Rectal smooth muscle tissue (tissue), 1 donor: Measurements from ENCODE around the gene CENPF.

Experiments
- H3K27ac ChIP-seq: one replicate; pipeline ENCODE4 v1.7.0; 2013; ENCODE audit warnings: low read depth, low read length, inconsistent platforms
- H3K27me3 ChIP-seq: one replicate; pipeline ENCODE4 v1.7.0; 2013; ENCODE audit warnings: low read length; ENCODE audit not compliant: control insufficient read depth, insufficient read depth
- H3K36me3 ChIP-seq: one replicate; pipeline ENCODE4 v1.7.0; 2013; ENCODE audit warnings: low read length; ENCODE audit not compliant: control insufficient read depth, insufficient read depth
- H3K4me1 ChIP-seq: one replicate; pipeline ENCODE4 v1.7.0; 2013; ENCODE audit warnings: low read length; ENCODE audit not compliant: control insufficient read depth, insufficient read depth
- H3K4me3 ChIP-seq: one replicate; pipeline ENCODE4 v1.7.0; 2013; ENCODE audit warnings: low read length
- H3K9ac ChIP-seq: one replicate; pipeline ENCODE4 v1.7.0; 2013; ENCODE audit warnings: low read length

CENPF gene

DNA sequence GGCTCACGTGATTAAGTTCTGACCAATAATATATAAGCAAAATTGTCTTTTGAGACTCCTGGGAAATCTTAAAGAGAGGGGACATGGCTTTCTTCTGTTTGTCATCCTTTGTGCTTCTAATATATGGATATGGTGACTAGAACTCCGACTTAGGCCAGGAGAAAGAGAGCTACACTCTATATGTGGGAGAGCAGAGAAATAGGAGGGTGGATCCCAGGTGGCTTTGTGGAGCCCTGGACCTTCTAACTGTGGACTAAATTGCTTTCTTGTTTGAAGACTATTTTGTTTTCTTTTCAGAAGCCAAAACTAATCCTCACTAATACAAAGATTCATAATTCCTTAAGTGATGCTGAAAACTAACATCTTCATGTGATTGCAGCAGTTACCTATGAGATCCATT lies 75.0 kb downstream of the CENPF start:
- no peaks in the 10 kb centered on the region for H3K4me1 ChIP-seq
- no peaks in the 10 kb centered on the region for H3K27me3 ChIP-seq
- no peaks in the 10 kb centered on the region for H3K36me3 ChIP-seq
- H3K27ac ChIP-seq = no peak overlapping the region
- no peak overlapping the region for H3K4me3 ChIP-seq
- H3K9ac ChIP-seq = no peak overlapping the region

DNA sequence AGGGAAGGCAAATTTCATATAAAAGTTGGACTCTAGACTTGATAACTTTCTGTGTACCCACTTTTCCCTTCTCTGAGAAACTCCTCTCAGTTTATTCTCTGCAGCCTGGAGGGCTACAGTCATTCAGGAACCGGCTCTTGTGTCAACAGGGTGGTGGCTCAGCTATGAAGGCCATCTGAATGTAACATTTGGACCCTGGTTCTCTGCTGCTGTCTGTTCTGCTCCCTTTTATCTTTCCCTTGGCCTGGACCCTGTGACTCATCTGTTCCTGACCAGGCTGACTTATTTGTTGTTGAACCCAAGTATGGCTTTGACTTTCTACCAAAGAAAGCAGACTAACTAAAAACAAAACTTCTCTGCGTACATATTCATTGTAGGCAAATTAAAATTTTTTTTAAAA lies 75.4 kb downstream of the CENPF start:
- H3K36me3 ChIP-seq = no peaks in the 10 kb centered on the region
- H3K4me3 ChIP-seq = no peak overlapping the region
- no peaks in the 10 kb centered on the region for H3K27me3 ChIP-seq
- H3K9ac ChIP-seq = no peak overlapping the region
- H3K4me1 ChIP-seq = no peaks in the 10 kb centered on the region
- no peak overlapping the region for H3K27ac ChIP-seq

DNA sequence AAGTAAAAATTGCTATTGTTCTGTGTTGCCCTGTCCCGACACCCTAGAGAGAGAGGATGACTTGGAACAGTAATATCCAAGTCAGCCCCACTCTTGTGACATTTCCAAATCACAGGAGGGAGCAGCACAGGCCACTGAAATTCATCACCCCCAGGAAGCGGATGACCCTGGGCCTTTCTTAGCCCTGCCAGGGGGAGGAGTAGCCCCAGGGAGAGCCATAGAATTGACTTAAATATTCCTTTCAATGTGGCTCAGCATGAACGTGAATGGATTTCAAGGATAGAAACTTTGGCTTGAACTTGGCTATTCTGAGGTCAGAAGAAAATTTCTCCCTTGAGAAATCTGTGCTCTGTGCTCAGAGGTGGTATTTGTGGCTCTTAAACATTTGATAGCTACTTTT lies 80.6 kb downstream of the CENPF start:
- Histone ChIP-seq H3K27ac (no peak overlapping the region), H3K9ac (no peak overlapping the region), H3K4me3 (no peak overlapping the region), H3K27me3 (no peaks in the 10 kb centered on the region), H3K4me1 (no peaks in the 10 kb centered on the region), H3K36me3 (no peaks in the 10 kb centered on the region)

DNA sequence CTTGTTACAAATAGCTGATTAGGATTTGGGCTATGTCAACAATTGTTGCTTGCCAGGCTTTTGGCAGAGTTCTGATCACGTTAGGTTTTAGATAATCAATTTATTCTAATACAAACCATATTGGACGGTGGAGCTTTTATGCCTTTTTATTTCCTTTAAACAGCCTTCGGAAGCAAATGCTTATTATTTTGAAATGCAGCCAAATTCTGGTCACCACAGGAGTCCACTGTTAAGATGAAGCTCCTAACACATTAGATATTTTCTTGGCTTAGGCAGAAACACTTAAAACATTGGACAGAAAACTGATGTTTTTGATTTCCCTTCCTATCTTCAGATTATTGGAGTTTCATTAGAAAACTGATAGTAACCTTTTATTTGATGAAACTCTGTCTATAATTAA lies 82.9 kb downstream of the CENPF start:
- no peak overlapping the region for H3K27ac ChIP-seq
- no peaks in the 10 kb centered on the region for H3K36me3 ChIP-seq
- no peaks in the 10 kb centered on the region for H3K4me1 ChIP-seq
- H3K27me3 ChIP-seq = no peaks in the 10 kb centered on the region
- no peak overlapping the region for H3K9ac ChIP-seq
- H3K4me3 ChIP-seq = no peak overlapping the region

DNA sequence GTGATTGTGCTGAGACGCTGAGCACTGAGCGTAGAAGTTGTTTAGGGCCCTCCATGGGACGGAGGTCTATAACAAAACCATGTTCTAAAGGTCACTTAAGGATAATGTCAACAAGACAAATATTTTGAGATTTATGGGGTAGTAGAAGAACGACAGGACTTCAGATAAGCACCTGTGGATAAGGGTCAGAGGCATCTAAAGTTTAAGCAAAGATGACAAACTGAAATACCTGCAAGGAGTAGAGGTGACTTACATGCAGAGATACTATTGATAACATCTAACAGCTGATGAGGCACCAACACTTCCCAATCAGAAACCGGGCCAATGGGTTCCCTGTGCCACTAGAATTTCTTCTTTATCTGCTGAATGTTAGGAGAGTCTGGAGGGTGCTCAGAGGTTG lies 83.5 kb downstream of the CENPF start:
- H3K9ac ChIP-seq = no peak overlapping the region
- H3K27ac ChIP-seq = no peak overlapping the region
- no peaks in the 10 kb centered on the region for H3K4me1 ChIP-seq
- H3K36me3 ChIP-seq = no peaks in the 10 kb centered on the region
- no peak overlapping the region for H3K4me3 ChIP-seq
- H3K27me3 ChIP-seq = no peaks in the 10 kb centered on the region

DNA sequence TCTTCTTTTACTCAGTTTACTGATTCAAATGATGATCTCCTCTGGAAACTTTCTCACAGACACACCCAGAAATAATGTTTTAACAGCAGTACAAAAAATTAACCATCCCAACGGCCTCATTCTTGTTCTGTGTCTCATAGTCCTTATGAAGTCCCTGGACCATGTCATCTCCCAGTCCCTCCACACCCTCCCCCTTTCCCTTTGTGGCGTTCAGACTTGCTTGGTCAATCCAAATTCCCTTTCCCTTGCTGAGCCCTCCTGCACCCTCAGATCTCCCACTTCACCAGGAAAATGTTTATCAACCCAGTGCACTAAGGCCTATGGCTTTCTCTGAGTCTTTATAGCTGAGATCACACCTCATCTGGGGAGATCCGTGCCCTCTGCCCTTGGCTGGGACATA lies 85.9 kb downstream of the CENPF start:
- Histone ChIP-seq H3K4me3 (no peak overlapping the region), H3K4me1 (no peaks in the 10 kb centered on the region), H3K27me3 (no peaks in the 10 kb centered on the region), H3K9ac (no peak overlapping the region), H3K36me3 (no peaks in the 10 kb centered on the region), H3K27ac (no peak overlapping the region)

DNA sequence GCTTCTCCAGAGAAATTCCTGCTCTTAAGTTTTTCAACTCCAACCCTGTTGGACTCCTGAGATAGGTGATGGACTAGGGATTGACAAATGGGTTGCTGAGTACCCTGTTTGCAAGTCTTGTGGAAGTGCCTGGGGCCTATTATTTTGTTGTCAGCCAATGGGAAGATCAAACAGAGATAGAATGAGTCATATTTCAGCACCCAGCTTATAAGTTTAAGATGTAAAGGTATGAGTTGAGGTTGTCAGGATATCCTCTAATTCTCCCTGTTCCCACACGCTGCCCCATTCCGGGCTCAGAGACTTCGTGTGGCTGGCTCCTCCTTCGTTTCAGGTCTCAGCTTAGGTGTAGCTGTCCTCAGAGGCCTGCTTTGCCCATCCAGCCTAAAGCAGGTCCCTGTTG lies 91.8 kb downstream of the CENPF start:
- no peak overlapping the region for H3K4me3 ChIP-seq
- no peaks in the 10 kb centered on the region for H3K4me1 ChIP-seq
- H3K36me3 ChIP-seq = no peaks in the 10 kb centered on the region
- H3K27me3 ChIP-seq = no peaks in the 10 kb centered on the region
- no peak overlapping the region for H3K27ac ChIP-seq
- no peak overlapping the region for H3K9ac ChIP-seq

DNA sequence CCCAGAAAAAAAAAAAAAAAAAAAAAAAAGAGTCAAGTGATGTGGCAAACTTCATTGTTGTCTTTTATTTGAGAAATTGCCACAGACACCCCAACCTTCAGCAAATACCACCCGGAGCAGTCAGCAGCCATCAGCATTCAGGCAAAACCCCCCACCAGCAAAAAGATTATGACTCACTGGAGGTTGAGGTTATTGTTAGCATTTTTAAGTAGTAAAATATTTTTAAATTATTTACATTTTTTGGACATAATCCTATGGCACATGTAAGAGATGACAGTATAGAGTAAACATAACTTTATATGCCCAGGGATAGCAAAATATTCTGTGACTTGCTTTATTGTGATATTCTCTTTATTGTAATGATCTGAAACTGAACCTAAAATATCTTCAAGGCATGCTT lies 95.6 kb downstream of the CENPF start:
- Histone ChIP-seq H3K27me3 (no peaks in the 10 kb centered on the region), H3K9ac (no peak overlapping the region), H3K27ac (no peak overlapping the region), H3K4me1 (no peaks in the 10 kb centered on the region), H3K4me3 (no peak overlapping the region), H3K36me3 (no peaks in the 10 kb centered on the region)

DNA sequence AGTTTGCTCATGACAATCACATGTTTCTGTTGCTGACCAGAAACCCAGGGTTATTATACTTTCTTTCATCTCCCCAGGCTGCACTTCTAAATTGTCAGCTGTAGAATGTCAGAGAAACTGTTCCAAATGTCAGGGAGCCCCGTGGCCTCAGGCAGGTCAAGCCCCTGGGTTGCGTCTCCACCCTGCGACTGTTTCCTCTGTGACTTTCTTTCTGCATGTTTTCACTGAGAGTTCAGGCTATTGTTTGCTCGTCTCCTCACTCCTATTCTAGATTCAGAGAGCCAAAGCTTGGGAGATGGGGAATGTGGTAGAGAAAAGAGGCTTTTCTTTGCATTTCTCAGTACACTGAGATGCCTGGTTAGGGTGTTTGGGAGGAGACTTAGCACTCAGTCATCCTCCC lies 97.4 kb downstream of the CENPF start:
- no peak overlapping the region for H3K27ac ChIP-seq
- no peak overlapping the region for H3K4me3 ChIP-seq
- no peaks in the 10 kb centered on the region for H3K4me1 ChIP-seq
- no peaks in the 10 kb centered on the region for H3K36me3 ChIP-seq
- H3K27me3 ChIP-seq = no peaks in the 10 kb centered on the region
- no peak overlapping the region for H3K9ac ChIP-seq

DNA sequence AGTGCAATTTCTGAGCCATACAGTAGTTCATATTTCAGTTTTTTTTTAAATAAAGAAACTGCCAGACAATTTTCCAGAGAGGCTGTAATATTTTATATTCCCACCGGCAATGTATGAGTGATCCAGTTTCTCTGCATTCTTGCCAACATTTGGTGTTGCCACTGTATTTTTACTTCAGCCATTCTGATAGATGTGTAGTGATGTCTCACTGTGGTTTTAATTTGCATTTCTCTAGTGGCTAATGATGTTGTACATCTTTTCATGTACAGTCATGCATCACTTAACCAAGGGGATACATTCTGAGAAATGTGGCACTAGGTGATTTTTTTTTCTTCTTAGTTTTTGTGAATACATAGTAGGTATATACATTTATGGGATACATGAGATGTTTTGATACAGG lies 99.6 kb downstream of the CENPF start:
- Histone ChIP-seq H3K9ac (no peak overlapping the region), H3K36me3 (no peaks in the 10 kb centered on the region), H3K27me3 (no peaks in the 10 kb centered on the region), H3K4me1 (no peaks in the 10 kb centered on the region), H3K4me3 (no peak overlapping the region), H3K27ac (no peak overlapping the region)

DNA sequence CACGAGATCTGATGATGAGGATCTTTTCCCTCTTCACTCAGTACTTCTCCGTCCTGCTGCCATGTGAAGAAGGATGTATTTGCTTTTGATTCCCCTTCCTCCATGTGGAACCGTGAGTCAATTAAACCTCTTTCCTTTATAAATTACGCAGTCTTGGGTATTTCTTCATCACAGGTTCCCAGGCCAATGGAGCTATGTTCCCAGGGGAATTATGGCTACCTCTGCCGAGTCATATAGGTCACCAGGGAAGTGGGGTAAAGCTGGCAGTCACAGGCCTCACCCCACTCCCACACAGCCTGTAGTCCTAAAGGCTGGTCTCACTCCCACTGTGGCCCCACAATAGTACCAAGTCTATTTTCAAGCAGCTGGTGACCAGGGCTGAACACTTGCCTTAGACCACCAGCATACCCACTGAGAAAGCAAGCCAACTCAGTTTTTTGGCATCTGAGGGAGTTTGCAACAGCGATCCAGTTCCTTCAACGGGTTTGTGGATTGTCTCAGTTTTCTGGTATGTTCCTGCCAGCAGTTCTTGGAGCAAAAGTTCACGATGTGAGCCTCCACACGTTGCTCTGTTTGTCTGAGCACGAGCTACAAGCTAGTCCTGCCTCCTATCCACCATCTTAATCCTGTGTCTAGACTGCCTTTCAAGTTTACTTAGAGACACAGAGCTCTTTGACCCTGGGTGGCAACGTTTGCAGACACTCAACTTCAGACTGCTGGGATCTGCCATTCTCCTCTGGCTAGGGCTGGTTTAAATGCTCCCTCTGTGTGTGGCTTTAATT lies 104.5 kb downstream of the CENPF start:
- no peaks in the 10 kb centered on the region for H3K27me3 ChIP-seq
- H3K27ac ChIP-seq = no peak overlapping the region
- H3K4me3 ChIP-seq = no peak overlapping the region
- H3K9ac ChIP-seq = no peak overlapping the region
- H3K36me3 ChIP-seq = no peaks in the 10 kb centered on the region
- H3K4me1 ChIP-seq = no peaks in the 10 kb centered on the region

DNA sequence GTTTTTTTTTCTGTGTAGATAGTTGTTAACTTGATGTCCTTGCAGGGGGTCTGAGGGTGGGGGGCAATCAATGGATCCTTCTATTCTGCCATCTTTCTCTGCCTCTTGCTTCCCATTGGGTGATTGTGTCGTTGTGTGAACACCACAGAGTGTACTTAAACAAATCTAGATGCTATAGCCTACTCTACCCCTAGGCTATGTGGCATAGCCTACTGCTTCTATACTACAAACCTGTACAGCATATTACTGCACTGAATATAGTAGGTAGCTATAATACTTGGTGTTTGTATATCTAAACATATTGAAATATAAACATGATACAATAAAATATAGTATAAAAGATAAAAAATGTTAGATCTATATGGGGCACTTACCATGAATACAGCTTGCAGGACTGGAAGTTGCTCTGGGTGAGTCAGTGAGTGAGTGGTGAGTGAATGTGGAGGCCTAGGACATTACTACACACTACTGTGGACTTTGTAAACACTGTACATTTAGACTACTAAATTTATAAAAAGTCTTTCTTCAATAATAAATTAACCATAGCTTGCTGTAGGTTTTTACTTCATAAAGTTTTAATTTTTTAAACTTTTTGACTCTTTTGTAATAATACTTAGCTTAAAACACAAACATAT lies 105.4 kb downstream of the CENPF start:
- H3K9ac ChIP-seq = no peak overlapping the region
- no peaks in the 10 kb centered on the region for H3K4me1 ChIP-seq
- no peaks in the 10 kb centered on the region for H3K36me3 ChIP-seq
- H3K27ac ChIP-seq = no peak overlapping the region
- no peak overlapping the region for H3K4me3 ChIP-seq
- H3K27me3 ChIP-seq = no peaks in the 10 kb centered on the region

DNA sequence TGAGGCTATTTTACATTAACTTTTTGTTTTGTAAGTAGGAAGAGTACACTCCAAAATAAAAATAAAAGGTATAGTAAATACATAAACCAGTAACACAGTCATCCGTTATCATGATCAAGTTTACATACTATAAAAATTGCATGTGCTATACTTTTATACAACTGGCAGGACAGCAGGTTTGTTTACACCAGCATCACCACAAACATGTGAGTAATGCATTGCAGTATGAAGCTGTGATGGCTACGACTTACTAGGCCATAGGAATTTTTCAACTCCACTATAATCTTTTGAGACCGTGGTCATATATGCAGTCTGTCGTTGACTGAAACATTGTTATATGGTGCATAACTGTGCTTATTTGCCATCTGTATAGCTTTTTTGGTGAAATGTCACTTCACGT lies 106.2 kb downstream of the CENPF start:
- Histone ChIP-seq H3K4me3 (no peak overlapping the region), H3K36me3 (no peaks in the 10 kb centered on the region), H3K27me3 (no peaks in the 10 kb centered on the region), H3K9ac (no peak overlapping the region), H3K4me1 (no peaks in the 10 kb centered on the region), H3K27ac (no peak overlapping the region)
